Measurements from ENCODE around the gene EXOC6B. TPM values are rescaled to one million over a fixed set of nuclear protein-coding genes. Genes with fewer than 3 reads are reported as not detected.
A peak's percentile ranks its signal among the peaks of the same experiment; 100 is the strongest.

The EXOC6B gene
- total and polyA plus RNA-seq, 5 donors = 17.5 to 127 (median 117) TPM

DNA sequence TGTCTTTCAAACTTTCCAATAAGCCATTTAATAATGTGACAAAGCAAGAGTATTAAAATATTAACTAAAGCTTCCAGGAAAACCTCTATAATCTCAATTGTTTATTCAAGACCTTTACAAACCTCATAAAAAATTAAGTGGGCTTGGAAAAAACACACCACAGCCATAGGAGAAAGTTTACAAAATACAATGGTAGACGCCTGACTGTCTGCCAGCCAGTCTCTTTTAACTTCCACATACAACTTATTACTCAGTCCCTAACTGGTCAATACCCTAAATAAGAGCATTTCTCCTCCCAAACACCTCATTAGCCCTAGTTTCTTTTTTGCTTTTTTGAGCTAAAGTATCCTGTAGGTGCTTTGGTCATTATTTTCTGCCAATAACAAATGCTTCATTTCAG lies 430.7 kb downstream of the EXOC6B start:
- DNase-seq (no peak), ATAC-seq (no peak)
- intact Hi-C loops (cut with DNase I) = no loop called here
- H3K27ac ChIP-seq (ENCODE audit: low read length) = no peak overlapping the region
- WGBS = 97% methylated on average over 1 of the region's 1 CpG
- no peaks in the 10 kb centered on the region for H3K27me3 ChIP-seq (ENCODE audit: control insufficient read depth, insufficient read depth)
- no peaks in the 10 kb centered on the region for H3K4me1 ChIP-seq (ENCODE audit: control insufficient read depth, insufficient read depth, low read length)
- no peak overlapping the region for H3K4me3 ChIP-seq (ENCODE audit: low read length)
- no peaks in the 10 kb centered on the region for H3K9me3 ChIP-seq (ENCODE audit: control insufficient read depth, low read length)

- no peaks in the 10 kb centered on the region for H3K4me1 ChIP-seq (ENCODE audit: control insufficient read depth, insufficient read depth, low read length)
- no peak overlapping the region for H3K4me3 ChIP-seq (ENCODE audit: low read length)
- no peaks in the 10 kb centered on the region for H3K27me3 ChIP-seq (ENCODE audit: control insufficient read depth, insufficient read depth)
- DNase-seq (no peak), ATAC-seq (no peak)
- intact Hi-C loops (cut with DNase I) = no loop called here
- no peak overlapping the region for H3K27ac ChIP-seq (ENCODE audit: low read length)
- no peaks in the 10 kb centered on the region for H3K9me3 ChIP-seq (ENCODE audit: control insufficient read depth, low read length)
Measured at GRCh38 chr2:72394541-72395070, 431.2 kb downstream of the EXOC6B start.

DNA sequence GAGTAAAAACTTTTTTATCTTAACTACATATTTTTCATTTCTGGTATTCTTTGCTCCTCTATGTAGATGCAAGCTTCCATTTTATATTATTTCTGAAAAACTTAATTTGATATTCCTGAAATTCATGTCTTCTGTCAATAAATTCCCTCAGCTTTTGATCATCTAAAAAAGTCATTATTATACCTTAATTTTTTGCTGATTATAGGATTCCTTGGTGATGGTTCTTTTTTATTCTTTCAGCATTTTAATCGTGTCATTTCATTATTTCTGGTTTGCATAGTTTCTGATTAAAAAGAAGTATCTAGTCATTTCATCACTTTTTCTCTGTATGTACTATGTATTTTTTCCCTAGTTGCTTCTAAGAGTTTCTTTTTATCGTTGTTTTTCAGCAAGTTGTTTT lies 436.4 kb downstream of the EXOC6B start:
- DNase-seq (no peak), ATAC-seq (no peak)
- Histone ChIP-seq H3K4me1 (ENCODE audit: control insufficient read depth, insufficient read depth, low read length) (no peaks in the 10 kb centered on the region), H3K27ac (ENCODE audit: low read length) (no peak overlapping the region), H3K27me3 (ENCODE audit: control insufficient read depth, insufficient read depth) (no peaks in the 10 kb centered on the region), H3K9me3 (ENCODE audit: control insufficient read depth, low read length) (peaks cover 3% of the 10 kb centered on the region), H3K4me3 (ENCODE audit: low read length) (no peak overlapping the region)
- 97% methylated on average over 2 of the region's 2 CpGs for WGBS
- intact Hi-C loops (cut with DNase I) = no loop called here

- Histone ChIP-seq H3K4me3 (ENCODE audit: low read length) (no peak overlapping the region), H3K27me3 (ENCODE audit: control insufficient read depth, insufficient read depth) (no peaks in the 10 kb centered on the region), H3K4me1 (ENCODE audit: control insufficient read depth, insufficient read depth, low read length) (no peaks in the 10 kb centered on the region), H3K27ac (ENCODE audit: low read length) (no peak overlapping the region), H3K9me3 (ENCODE audit: control insufficient read depth, low read length) (peaks cover 3% of the 10 kb centered on the region)
- ATAC-seq = no peak
- DNase-seq = no peak
- WGBS = 96% methylated on average over 1 of the region's 1 CpG
- intact Hi-C loops (cut with DNase I) = no loop called here
Measured at GRCh38 chr2:72388263-72388662, 437.6 kb downstream of the EXOC6B start.

GRCh38 chr2:72386288-72386687 lies 439.5 kb downstream of the EXOC6B start:
- 92% methylated on average over 1 of the region's 1 CpG for WGBS

GRCh38 chr2:72378753-72379348 lies 447.0 kb downstream of the EXOC6B start:
- intact Hi-C loops (cut with DNase I) = no loop called here
- no peaks in the 10 kb centered on the region for H3K4me1 ChIP-seq (ENCODE audit: control insufficient read depth, insufficient read depth, low read length)
- H3K4me3 ChIP-seq (ENCODE audit: low read length) = no peak overlapping the region
- 85% methylated on average over 1 of the region's 1 CpG for WGBS
- no peak overlapping the region for H3K27ac ChIP-seq (ENCODE audit: low read length)
- ATAC-seq (no peak), DNase-seq (no peak)
- no peaks in the 10 kb centered on the region for H3K9me3 ChIP-seq (ENCODE audit: control insufficient read depth, low read length)
- no peaks in the 10 kb centered on the region for H3K27me3 ChIP-seq (ENCODE audit: control insufficient read depth, insufficient read depth)

More at GRCh38 chr2:72386288-72386687, 439.5 kb downstream of the EXOC6B start:
- H3K9me3 ChIP-seq (ENCODE audit: control insufficient read depth, low read length) = peaks cover 3% of the 10 kb centered on the region
- DNase-seq (no peak), ATAC-seq (no peak)
- no peaks in the 10 kb centered on the region for H3K27me3 ChIP-seq (ENCODE audit: control insufficient read depth, insufficient read depth)
- H3K27ac ChIP-seq (ENCODE audit: low read length) = no peak overlapping the region
- no peaks in the 10 kb centered on the region for H3K4me1 ChIP-seq (ENCODE audit: control insufficient read depth, insufficient read depth, low read length)
- intact Hi-C loops (cut with DNase I) = no loop called here
- no peak overlapping the region for H3K4me3 ChIP-seq (ENCODE audit: low read length)

DNA sequence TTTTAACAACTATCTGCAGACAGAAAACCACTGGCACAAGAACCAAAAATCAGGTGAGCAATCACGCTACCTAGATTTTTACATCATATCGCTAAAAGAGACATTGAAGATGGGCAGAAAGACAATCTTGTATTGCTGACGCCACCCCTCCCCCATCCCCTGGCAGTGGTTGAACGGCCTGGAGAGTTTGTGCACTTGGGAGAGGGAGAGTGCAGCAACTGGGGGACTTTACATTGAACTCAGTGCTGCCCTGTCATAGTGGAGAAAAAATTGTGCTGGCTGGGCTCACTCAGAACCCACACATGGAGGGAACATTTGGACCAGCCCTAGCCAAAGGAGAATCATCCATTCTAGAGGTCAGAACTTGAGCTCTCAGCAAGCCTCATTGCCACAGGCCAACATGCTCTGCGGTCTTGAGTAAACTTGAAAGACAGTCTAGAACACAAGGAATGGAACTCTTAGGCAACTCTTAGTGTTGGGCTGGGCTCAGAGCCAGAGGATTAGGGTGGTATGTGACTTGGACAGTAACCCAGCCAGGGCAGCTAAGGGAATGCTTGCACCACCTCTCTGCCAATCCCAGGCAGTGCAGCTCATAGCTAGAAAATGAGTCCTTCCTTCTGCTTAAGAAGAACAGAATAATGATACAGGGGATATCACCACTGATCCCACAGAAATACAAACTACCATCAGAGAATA lies 458.2 kb downstream of the EXOC6B start:
- Histone ChIP-seq H3K4me1 (ENCODE audit: control insufficient read depth, insufficient read depth, low read length) (peaks cover 5% of the 10 kb centered on the region), H3K4me3 (ENCODE audit: low read length) (no peak overlapping the region), H3K27ac (ENCODE audit: low read length) (no peak overlapping the region), H3K9me3 (ENCODE audit: control insufficient read depth, low read length) (no peaks in the 10 kb centered on the region), H3K27me3 (ENCODE audit: control insufficient read depth, insufficient read depth) (no peaks in the 10 kb centered on the region)
- WGBS = 84% methylated on average over 5 of the region's 5 CpGs
- intact Hi-C loops (cut with DNase I) = no loop called here
- ATAC-seq (peak; percentile 77 to 78), DNase-seq (peak; percentile 56 to 75 (median 59))

GRCh38 chr2:72363406-72363805 lies 462.4 kb downstream of the EXOC6B start:
- ATAC-seq (no peak), DNase-seq (no peak)
- intact Hi-C loops (cut with DNase I) = no loop called here
- H3K4me3 ChIP-seq (ENCODE audit: low read length) = no peak overlapping the region
- H3K4me1 ChIP-seq (ENCODE audit: control insufficient read depth, insufficient read depth, low read length) = peaks cover 5% of the 10 kb centered on the region
- no peaks in the 10 kb centered on the region for H3K27me3 ChIP-seq (ENCODE audit: control insufficient read depth, insufficient read depth)
- H3K27ac ChIP-seq (ENCODE audit: low read length) = no peak overlapping the region
- no peaks in the 10 kb centered on the region for H3K9me3 ChIP-seq (ENCODE audit: control insufficient read depth, low read length)

- intact Hi-C loops (cut with DNase I) = no loop called here
- H3K27me3 ChIP-seq (ENCODE audit: control insufficient read depth, insufficient read depth) = no peaks in the 10 kb centered on the region
Measured at GRCh38 chr2:72362733-72363132, 463.1 kb downstream of the EXOC6B start.

DNA sequence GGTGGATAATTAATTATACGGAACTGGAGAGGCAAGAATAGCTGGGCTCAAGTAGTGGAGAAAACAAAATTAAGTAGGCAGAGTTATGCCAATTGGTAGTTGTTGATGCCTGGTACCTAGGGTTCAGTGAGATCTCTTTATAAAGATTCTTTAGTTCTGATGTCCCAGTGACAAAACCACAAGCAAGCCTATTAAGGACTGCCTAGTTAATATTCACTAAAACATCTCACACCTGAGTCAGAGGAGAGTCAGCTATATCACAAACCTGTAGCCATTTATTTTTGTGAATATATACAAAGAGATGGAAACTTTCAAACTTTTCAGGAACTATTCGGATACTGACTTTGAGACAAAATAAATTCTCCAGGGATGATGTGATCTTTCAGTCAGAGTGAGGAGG lies 464.3 kb downstream of the EXOC6B start:
- no peak overlapping the region for H3K4me3 ChIP-seq (ENCODE audit: low read length)
- no peak for ATAC-seq
- DNase-seq = no peak
- no peaks in the 10 kb centered on the region for H3K4me1 ChIP-seq (ENCODE audit: control insufficient read depth, insufficient read depth, low read length)
- WGBS = 58% methylated on average over 2 of the region's 2 CpGs
- H3K27me3 ChIP-seq (ENCODE audit: control insufficient read depth, insufficient read depth) = no peaks in the 10 kb centered on the region
- H3K9me3 ChIP-seq (ENCODE audit: control insufficient read depth, low read length) = no peaks in the 10 kb centered on the region
- intact Hi-C loops (cut with DNase I) = no loop called here
- H3K27ac ChIP-seq (ENCODE audit: low read length) = no peak overlapping the region

More at GRCh38 chr2:72362733-72363132, 463.1 kb downstream of the EXOC6B start:
- H3K4me1 ChIP-seq (ENCODE audit: control insufficient read depth, insufficient read depth, low read length) = peaks cover 3% of the 10 kb centered on the region
- H3K27ac ChIP-seq (ENCODE audit: low read length) = no peak overlapping the region
- no peaks in the 10 kb centered on the region for H3K9me3 ChIP-seq (ENCODE audit: control insufficient read depth, low read length)
- no peak for ATAC-seq
- no peak for DNase-seq
- no peak overlapping the region for H3K4me3 ChIP-seq (ENCODE audit: low read length)

DNA sequence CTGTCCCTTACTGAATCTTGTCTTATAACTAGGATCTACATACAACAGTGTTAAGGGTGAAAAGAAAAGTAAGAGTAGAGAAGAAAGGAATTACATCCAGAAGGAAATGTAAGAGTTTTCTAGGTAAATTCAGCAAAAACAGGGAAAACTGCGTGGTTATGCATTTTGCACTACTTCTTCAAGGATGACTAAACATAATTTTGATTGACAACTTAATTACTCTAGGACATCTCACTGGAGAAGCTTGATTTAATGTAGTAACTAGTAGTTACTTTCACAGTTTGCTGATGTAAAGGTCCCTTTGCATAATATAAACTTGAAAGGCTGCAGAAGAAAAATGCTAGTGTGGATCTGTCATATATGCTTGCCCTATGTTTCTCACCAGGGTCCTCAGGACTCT lies 464.8 kb downstream of the EXOC6B start:
- Histone ChIP-seq H3K4me1 (ENCODE audit: control insufficient read depth, insufficient read depth, low read length) (no peaks in the 10 kb centered on the region), H3K27me3 (ENCODE audit: control insufficient read depth, insufficient read depth) (no peaks in the 10 kb centered on the region), H3K27ac (ENCODE audit: low read length) (no peak overlapping the region), H3K4me3 (ENCODE audit: low read length) (no peak overlapping the region), H3K9me3 (ENCODE audit: control insufficient read depth, low read length) (no peaks in the 10 kb centered on the region)
- intact Hi-C loops (cut with DNase I) = no loop called here
- WGBS = 96% methylated on average over 1 of the region's 1 CpG
- no peak for DNase-seq
- no peak for ATAC-seq
